T-helper 1 cell treated with Interleukin-12 subunit alpha and Interleukin-12 subunit beta and Interleukin-4 antibody, amounts not matched to agents 30 ng/mL and 1 ng/mL, for 36 hours (primary cell): ENCODE measurements around the gene SLC22A12. TPM values are rescaled to one million over a fixed set of nuclear protein-coding genes. Genes with fewer than 3 reads are reported as not detected.

ENCODE experiments used
- intact Hi-C: fragments of 100-400 bp; cut with micrococcal nuclease; formaldehyde crosslinking; loops from one replicate; pipeline ENCODE4 v1.15.1; 2024
- total RNA-seq: library from RNA; stranded (reverse); gene quantifications from 2 replicates; pipeline ENCODE4 v1.2.3, GENCODE V29; 2022

The SLC22A12 gene
- total RNA-seq, 1 donor from 2014 or later, result not detected

DNA sequence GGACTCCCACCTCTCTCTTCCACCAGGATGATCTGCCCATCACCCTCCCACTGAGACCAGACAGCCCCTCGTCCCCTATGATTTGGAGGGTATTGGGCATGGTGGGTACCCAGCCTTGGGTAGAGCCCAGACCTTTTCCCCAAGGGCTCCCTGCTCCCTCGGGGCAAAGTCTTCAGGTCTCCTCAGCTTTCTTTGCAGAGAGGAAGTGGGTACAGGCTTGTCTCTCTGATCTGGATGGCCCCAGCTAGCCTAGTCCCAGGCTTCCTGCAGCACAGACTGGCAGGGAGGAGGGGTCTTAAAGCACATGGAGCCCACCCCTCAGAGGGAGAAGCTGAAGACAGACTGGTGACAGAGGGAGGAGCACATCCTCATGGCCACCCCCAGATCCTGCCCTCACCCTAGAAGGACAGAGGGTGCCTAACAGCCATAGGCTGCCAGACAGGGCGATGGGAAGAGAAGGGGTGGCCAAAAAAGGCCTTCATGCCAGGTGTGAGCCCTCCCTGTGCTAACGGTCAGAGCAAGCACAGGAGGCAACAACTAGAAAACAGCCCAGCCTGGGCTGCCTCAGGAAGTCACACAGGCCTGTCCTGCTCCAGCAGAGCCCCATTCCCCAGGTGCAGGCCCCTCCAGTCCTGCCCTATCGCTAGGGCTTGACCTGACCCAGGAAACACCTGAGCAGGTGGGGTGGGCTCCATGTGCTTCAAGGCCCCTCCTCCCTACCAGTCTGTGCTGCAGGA, 30.4 kb downstream of the SLC22A12 start:
- intact Hi-C loops, result no loop called here

DNA sequence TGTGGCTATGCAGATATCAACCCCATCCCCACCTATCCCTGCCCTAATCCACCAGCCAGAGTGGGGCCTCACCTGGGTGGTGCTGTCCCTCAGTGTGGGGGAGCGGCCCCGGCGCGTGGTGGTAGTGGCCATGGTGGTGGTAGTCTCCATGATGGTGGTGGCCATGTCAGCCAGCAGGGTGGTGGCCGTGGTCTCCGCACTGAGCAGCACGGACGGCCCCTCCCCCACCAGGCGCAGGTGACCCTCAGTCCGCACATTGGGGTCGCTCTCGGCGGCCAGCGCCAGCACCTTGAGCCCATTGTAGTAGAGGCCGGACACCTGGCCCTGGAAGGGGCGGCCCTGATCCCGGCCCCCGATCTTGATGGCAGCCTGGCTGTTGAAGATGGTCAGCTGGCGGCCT, 31.7 kb downstream of the SLC22A12 start:
- intact Hi-C loops, result no loop called here

GRCh38 chr11:64624883-64625481, 34.0 kb downstream of the SLC22A12 start:
- intact Hi-C loops, result no loop called here

- intact Hi-C loops, result no loop called here
Observed at GRCh38 chr11:64626637-64627036, 35.6 kb downstream of the SLC22A12 start.

DNA sequence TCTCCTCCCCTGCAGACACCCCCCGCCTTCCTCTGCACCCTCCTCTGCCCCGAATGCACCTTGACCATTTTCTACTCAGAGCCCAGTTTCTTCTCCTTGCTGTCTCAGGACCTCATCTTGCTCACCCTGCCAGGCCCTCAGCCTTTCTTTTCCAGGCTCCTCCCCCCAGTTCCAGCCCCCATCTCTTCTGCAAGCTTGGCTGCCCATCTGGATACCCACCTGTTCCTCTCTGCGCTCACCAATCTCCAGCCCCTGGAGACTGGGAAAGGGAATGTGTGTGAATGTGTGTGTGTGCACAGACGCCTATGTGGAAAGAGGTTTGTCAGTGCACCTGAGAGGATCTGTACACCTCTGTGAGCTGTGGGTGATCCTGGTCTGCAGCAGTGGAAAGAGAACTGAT, 36.4 kb downstream of the SLC22A12 start:
- intact Hi-C loops, result no loop called here

DNA sequence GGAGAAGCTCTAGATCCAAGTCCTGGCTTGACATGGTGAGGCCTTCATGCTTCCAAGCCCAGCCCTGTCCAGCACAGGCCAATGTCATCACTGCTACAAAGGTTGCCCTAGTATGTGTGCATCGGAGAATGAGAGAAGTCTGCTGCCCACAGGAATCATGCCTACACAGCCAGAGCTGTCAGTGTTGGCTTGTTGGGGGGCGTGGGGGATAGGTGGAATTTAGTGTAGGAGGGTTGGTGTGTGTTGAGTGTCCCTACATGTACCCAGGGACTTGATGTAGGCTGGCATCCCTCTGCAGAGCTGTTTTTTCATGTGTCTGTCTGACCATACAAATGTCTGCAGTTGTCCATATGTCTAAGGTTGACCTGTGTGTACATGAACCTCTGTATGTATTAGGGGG, 37.6 kb downstream of the SLC22A12 start:
- intact Hi-C loops, result no loop called here

GRCh38 chr11:64629103-64629502, 38.1 kb downstream of the SLC22A12 start:
- intact Hi-C loops, result no loop called here

DNA sequence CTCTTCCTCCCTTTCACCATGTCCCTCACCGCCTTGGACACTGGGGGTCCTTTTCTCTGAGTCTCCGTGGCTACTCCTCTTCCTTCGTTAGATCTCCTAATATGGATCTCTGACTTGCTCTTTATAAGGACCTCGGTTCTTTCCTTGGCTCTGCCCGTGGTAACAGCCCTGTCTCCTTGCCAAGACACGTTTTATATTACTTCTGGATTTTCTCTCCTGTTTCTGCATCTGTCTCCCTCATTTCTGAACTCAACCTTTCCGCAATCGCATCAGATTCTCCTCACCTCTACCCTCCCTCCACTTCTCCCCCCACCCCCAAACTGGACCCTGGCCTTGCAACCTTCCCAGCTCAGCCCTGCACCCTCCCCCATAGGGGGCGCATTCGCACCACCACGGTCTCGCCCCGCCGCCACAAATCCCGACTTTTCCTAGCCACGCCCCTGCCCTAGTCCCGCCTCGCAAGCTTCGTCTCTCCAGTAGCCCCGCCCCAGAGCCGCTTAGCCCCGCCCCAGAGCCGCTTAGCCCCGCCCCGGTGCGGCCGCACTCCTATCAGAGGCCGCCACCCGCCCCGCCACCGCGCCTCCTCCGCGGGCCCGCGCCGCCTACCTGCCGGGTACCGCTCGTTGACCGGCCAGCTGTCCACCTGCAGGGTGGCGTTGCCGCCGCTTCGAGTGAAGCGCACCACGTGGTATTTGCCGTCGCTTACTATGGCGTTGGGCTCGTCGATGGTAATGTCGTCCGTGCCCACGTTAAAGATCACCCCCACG, 39.0 kb downstream of the SLC22A12 start:
- intact Hi-C loops, result no loop called here

GRCh38 chr11:64631675-64632074, 40.7 kb downstream of the SLC22A12 start:
- intact Hi-C loops, result no loop called here

DNA sequence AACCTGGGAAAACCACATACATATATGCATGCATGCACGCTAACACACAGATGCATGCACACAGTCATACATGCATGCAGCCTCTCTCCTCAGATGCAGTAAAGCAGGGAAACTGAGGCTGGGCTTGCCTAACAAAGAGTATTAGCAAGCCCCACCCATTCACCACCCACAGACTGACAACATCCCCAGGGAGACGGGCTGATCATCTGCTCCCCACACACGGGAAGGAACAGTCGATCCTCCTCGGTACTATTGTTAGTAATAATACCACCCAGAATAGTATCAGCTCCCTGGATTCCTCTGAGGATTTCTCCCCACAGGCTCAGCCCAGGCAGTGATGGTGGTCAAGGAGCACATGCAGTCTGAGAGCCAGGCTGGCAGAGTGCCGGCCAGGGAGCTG, 41.2 kb downstream of the SLC22A12 start:
- intact Hi-C loops, result no loop called here

- intact Hi-C loops, result no loop called here
Observed at GRCh38 chr11:64632654-64633053, 41.6 kb downstream of the SLC22A12 start.

DNA sequence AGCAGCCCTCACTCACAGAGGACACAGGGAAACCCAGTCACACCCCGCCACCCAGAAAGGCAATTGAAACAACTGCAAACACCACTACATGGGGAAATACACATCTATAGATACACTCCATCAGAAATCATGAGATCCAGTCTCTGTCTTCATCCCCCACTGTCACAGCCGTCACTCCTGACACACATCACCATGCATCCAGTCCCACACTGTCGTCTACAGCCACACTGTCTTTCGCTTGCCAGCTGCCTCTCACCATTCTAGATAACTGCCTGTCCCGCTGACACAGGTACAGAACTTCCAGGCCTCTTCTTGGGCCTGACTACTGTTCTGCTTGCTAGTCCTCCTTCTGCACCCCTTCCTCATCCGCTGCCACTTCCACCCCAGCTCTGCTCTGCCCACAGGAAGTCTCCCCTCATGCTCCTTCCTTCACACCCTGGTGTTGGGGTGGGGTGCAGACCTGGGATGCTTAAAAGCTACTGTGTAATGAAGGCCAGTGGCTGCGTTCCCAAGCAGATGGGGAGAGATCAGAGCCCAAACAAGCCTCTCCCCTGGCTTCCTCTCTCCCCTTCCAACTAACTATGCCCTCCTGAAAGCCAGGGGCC, 42.6 kb downstream of the SLC22A12 start:
- intact Hi-C loops, result no loop called here

GRCh38 chr11:64637334-64638017, 46.5 kb downstream of the SLC22A12 start:
- intact Hi-C loops, result no loop called here

- intact Hi-C loops, result no loop called here
Observed at GRCh38 chr11:64638018-64638665, 47.1 kb downstream of the SLC22A12 start.

DNA sequence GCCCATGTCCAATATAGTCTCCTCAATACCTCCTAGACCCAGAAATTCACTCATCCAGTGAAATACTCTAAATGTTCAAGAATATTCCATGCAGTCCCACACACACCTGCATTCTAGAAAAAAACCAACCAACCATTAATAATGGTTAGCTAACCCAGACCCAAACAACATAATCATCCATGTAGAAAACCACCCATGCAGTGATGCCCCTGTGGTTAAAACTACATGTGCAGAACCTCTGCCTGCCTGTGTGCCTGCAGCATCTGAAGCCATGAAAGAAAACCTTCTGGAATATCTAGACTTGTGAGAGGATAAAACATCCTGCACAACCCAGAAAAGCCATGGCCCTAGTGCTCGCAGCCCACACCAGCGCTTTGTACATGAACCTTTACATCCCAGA, 47.8 kb downstream of the SLC22A12 start:
- intact Hi-C loops, result no loop called here

DNA sequence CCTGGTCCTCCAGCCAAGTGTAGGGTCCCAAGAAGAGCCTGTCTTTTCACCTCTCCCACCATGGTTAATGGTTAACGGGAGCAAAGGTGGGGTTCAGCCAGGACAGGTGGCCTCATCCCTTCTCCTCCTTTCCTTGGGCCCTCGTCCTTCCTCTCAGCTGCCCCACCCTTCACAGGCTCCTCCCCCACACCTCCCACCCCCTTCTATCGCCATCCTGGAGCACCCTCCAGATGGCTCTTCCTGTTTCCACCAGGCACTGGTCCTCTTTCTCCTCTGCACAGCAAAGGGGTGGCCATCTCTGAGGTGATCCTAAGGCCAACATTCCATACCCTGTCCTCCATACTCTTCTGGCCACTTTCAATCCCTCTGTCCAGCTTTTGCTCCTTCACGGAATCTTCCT, 48.9 kb downstream of the SLC22A12 start:
- intact Hi-C loops, result no loop called here

DNA sequence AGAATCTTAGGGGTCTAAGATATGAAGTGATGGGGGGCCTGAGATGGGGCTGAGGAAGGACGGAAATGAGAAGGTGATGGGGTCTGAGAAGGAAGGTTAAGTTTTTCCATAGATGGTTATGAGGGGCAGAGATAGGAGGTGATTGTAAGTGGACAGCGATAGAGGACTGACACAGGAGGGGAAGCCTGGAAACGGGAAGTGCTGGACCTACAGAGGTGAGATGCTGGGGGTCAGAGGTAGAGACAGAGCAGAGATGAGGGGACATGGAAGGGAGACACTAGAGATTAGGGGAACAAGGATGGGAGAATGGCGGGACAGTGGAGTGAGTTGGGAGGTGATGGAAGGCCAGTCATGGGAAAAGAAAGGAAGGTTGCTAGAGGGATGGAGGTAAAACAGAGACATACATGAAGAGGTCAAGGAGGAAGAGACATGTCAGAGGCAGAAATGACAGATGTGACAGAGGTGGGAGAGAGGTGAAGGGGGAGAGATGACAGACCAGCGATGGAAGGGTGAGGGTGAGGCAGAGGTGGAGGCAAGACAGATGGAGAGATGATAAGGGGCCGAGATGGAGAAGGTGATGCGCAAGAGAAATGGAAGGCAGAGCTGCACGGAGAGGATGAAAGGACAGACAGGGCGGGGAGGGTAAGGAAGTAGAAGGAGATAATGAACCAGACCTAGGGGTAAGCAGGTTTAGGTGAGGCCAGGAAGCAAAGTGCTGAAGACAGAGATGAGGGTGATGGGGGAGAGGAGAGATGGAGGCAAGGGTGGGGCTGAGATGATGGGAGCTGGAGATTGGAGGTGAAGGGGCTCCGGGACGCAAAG, 50.8 kb downstream of the SLC22A12 start:
- intact Hi-C loops, result no loop called here

- intact Hi-C loops, result no loop called here
Observed at GRCh38 chr11:64642418-64642735, 51.4 kb downstream of the SLC22A12 start.

- intact Hi-C loops, result no loop called here
Observed at GRCh38 chr11:64642871-64643255, 51.8 kb downstream of the SLC22A12 start.

DNA sequence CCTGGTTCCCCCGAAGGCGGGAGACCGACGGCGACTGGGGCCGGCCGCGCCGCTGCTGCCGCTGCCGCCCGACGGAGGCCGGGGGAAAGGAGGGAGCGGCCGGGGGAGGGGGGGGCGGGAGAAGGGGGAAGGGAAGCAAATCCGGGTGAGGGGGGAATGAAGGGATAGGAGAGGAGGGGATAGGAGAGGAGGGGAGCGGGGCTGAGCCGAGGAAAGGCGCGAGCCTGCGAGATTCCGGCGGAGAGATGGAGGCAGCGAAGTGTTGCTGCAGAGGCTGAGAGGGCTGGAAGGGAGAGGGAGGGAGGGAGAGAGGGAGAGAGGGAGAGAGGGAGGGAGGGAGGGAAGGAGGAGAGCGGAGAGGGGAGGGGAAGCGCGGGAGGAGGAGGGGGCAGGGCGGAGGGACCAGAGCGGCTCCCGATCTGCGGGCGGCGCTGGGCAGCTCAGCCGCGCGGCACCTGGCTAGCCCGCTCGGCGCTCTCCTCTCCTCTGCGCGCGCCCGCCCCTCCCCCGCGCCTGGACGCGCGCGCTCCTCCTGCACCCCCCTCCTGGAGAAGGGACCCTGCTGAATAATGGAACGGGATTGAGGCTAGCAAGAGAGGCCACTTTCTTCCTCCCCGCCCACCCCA, 52.3 kb downstream of the SLC22A12 start:
- intact Hi-C loops, result no loop called here
